Activated CD4-positive, CD25-positive, alpha-beta regulatory T cell treated with anti-CD3 and anti-CD28 coated beads, Interleukin-2, amount 50 U/mL, for 16 hours (primary cell): ENCODE measurements around the gene RAP1GAP2.
A peak's percentile ranks its signal among the peaks of the same experiment; 100 is the strongest.
"Not testable (repeated sequence)": the region's sequence is repeated elsewhere in the genome, so short reads cannot be mapped to it uniquely, and the experiment has no call there.

Source experiments
- DNase-seq: peaks from one replicate; pipeline ENCODE4 v3.0.0-alpha.2; 2020; ENCODE audit warnings: low read depth, low spot score

The RAP1GAP2 gene

DNA sequence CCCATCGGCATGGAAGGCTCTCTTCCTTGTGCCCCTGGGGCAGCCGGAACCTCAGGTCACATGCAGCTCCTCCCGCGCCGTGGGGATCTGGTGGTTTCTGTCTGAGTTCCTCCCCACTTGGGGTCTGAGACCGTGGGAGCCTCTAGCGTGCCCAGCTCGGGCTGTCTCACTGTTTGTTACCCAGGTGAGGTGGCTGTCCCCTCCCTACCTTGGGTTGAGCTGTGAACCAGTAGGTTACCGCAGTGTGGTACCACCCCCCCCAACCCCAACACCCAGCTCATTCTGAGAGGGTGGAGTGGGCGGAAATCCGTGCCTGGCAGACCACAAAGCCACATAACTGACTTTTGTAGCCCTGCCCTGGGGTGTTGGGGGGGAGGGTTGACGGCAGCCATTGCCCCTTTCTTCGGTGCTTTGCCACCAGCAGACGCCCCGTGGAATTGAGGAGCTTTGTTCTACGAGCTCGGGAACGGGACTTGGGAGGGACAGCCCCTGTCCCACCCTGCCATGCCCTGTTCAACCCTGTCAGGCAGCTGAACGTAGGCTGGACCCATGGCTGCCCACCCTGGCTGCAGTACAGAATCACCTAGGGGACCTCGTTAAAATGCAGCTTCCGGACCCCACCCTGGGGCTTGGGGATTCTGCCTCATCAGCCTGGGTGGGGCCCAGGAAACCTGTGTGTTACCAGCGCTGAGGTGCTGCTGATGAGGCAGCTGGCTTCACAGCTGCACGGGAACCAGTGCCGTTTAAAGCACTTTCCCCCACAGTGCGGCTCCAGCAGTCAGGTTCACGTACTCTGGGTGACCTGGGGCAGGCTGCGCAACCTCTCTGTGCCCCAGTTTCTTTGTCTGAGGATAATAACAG is 18.5 kb downstream of the RAP1GAP2 start:
- peak; percentile 88 for DNase-seq

DNA sequence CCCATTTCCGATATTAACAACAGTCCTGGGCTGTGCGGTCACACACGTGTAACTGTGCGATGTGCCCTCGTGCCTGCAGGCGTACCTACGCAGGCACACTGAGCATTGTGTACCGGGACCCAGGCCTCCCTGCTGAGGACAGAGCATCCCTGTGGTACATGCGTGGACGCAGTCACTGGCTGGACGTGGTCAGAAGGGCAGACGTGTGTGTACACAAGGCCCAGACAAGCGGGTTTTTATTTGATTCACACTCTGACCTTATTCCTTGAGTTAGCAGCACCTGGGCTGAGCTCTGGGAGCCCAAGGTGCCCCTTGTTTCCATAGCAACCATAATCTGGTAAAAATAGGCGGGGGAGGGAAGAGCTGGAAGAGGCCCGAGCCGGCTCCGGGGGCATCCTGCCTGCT is 19.5 kb downstream of the RAP1GAP2 start:
- DNase-seq, result no peak

GRCh38 chr17:2816688-2817087 is 20.4 kb downstream of the RAP1GAP2 start:
- DNase-seq, result no peak

DNA sequence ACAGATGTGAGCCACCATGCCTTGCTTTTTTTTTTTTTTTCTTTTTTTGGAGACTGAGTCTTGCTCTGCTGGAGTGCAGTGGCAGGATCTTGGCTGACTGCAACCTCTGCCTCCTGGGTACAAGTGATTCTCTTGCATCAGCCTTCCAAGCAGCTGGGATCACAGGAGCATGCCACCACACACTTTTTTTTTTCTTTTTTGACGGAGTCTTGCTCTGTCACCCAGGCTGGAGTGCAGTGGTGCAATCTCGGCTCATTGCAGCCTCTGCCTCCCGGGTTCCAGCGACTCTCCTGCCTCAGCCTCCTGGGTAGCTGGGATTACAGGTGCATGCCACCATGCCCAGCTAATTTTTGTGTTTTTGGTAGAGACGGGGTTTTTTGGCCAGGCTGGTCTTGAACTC is 23.1 kb downstream of the RAP1GAP2 start:
- DNase-seq, result not testable (repeated sequence)

DNA sequence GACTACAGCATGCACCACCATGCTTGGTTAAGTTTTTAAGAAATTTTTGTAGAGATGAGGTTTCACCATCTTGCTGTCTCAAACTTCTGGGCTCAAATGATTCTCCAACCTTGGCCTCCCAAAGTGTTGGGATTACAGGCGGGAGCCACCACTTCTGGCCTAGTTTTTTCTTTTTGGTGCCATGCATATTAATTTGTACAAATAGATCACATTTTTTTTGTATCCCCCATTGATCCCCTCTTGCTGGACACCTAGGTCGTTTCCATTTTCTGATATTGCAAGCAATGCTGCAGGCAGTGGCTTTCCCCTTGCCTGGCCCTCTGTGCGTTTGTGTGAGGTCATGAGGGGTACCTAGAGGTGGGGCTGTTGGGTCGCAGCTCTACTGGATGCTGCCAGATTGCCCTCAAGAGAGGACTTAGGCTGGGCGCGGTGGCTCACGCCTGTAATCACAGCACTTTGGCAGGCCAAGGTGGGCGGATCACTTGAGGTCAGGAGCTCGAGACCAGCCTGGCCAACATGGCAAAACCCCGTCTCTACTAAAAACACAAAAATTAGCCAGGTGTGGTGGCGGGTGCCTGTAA is 23.8 kb downstream of the RAP1GAP2 start:
- no peak for DNase-seq

DNA sequence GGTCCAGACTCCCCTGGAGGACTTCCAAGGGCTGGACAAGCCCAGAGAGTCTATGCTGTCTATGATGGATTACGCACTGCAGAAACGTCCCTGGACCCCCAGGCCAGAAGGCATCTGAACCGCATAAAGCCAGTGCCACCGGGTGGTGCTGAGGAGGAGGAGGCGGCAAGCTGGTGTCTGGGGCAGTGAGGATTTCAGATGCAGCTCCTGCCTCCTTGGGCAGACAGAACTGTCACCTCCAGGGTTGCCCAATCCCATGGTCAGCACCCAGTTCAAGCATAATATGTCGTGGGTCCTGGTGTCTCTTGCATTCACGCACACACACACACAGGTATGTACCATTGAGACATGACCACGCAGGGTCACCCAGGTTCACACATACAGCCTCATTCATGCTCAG is 25.6 kb downstream of the RAP1GAP2 start:
- DNase-seq, result no peak

DNA sequence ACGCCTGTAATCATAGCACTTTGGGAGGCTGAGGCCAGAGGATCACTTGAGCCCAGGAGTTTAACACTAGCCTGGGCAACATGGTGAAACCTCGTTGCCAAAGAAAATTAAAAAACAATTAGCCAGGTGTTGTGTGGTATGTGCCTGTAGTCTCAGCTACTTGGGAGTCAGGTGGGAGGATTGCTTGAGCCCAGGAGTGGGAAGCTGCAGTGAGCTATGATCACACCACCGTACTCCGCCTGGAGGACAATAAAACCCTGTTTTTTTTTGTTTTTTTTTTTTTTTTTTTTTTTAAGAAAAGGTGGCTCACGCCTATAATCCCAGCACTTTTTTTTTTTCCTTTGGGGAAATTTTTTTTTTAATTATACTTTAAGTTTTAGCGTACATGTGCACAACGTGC is 26.1 kb downstream of the RAP1GAP2 start:
- DNase-seq, result no peak

- no peak for DNase-seq
Measured at GRCh38 chr17:2825253-2825970, 29.2 kb downstream of the RAP1GAP2 start.

GRCh38 chr17:2828397-2829038 is 32.3 kb downstream of the RAP1GAP2 start:
- peak; percentile 64 for DNase-seq

DNA sequence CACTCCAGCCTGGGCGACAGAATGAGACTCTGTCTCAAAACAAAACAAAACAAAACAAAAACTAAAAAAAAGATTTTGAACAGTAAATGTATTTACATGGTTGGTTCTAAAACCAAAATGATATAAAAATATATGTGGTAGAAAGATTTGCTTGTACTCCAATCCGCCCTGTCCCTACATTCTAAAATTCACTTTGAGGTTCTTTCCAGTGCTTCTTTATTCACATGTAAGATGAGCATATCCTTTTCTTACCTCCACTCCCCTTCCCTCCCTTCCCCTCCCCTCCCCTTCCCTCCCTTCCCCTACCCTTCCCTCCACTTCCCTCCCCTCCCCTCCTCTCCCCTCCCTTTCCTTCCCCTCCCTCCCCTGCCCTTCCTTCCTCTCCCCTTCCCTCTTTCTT is 34.4 kb downstream of the RAP1GAP2 start:
- DNase-seq, result no peak

GRCh38 chr17:2835780-2836179 is 39.5 kb downstream of the RAP1GAP2 start:
- DNase-seq, result no peak

DNA sequence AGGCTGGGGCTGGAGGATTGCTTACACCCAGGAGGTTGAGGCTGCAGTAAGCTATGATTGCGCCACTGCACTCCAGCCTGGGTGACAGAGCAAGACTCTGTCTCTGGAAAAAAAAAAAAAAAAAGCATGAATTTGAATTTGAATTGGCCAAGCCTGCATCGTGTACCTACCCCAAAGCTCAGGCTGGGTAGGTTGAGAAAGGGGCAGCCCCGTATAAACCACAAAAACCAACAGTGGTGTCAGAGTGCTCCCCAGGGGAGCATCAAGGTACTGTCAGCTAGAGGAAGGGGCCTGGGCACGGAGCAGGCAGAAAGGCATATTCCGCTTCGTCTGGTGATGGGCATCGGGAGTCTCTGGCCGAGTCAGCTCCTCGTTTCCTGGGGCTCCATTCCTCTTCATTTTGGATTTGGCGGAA is 40.9 kb downstream of the RAP1GAP2 start:
- DNase-seq, result no peak

DNA sequence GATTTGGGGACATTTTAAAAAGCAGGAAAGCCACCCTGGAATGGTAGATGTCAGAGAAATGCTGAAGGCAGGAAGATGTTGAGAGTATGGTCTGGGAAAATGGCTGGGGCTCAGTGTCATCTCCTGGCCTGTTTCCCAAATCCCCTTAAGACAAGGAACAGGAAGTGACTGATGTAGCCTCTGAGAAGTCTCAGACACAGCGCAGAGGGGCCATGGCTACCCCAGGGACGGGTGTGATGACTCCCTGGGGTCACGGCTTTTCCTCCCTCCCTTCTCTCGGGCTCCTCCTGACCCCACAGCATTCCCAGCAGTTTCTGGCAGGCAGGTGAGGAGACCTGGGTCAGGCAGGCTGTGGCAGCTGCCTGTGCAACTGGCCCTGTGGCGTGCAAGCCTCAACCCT is 45.4 kb downstream of the RAP1GAP2 start:
- DNase-seq, result no peak

GRCh38 chr17:2842464-2842863 is 46.2 kb downstream of the RAP1GAP2 start:
- no peak for DNase-seq

DNA sequence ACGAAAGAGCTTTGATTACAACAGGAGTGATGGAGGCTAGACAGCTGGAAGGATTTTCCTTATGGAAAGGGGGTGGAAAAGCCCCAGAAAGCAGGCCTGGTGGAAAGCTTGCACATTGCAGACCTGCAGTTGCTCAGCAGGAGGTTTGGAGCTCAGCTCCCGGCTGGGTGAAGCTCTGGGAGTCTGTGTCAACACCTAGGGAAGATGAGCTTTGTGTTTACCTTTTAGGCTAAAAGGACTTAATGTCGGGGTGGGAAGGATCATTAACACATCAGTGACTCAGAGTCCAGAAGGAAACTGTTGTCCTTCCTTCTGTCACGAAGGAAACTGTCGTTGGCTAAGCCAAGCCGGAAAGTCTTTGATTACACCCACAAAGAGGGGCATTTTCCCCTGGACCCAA is 48.2 kb downstream of the RAP1GAP2 start:
- no peak for DNase-seq

- no peak for DNase-seq
Measured at GRCh38 chr17:2847381-2848333, 51.4 kb downstream of the RAP1GAP2 start.

DNA sequence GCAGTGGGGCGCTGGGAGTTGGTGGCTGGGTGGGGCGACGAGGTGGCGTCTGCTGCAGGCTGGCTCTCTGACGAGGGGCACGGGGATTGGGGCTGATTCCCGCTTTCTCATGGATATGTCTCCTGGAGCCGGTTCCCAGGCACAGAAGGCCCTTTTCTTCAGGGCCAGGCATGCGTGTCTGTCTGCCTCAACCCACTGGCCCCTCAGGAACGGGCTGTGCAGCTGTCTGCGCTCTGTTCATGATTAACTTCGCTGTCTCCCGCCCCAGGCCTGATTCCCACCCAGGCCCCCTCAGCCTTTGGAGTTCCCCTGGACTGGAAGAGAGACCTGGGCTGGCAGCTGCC is 53.1 kb downstream of the RAP1GAP2 start:
- no peak for DNase-seq

DNA sequence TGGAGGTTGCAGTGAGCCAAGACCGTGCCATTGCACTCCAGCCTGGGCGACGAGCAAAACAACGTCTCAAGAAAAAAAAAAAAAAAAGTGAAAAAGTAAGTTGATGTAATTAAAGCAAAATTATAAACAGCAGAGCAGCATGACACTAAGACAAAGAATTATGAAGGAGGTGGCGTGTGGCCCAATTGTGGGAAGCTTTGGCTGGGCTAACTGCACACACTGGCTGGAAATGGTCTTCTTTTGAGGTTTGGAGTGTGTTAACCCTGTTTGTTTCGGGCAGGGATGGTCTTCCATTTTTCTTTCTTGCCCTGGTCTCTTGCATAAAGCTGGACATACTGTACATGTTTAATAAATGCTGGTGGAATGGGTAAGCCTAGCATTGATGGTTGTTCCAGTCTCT is 54.8 kb downstream of the RAP1GAP2 start:
- no peak for DNase-seq

DNA sequence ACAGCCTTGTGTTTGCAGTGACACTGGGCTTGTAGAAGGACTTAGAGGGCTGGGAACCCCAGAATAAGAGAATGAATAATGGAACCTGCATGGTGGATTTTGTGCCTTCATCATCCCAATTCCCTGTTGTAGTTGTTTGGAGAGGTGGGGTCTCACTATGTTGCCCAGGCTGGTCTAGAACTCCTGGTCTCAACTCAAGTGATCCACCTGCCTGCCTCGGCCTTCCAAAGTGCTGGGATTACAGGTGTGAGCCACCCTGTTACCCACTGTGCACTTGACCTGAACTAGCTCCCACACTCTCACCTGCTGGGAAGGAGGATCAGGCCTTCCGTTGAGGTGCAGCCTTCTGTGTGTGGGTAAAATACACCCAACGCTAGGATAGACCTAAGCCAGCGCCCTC is 55.4 kb downstream of the RAP1GAP2 start:
- DNase-seq, result no peak

DNA sequence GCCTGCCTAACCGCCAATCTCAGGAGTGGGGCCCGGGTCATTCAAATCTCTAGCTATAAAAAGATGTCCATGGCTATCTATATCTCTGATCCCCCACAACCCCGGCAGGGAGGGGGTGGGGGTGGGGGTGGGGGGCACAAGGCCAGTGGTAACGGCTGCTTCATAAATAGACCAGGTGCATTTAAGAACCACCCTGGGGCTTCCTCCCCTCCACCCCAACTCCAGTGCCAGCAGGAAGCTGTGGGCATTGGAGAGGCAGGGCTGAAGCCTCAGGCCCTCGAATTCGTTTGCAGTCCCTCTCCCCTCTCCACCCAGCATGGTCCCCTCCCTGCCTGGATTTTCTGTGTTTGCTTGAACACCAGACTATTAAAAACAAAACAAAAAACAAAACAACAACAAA is 56.0 kb downstream of the RAP1GAP2 start:
- DNase-seq, result no peak

DNA sequence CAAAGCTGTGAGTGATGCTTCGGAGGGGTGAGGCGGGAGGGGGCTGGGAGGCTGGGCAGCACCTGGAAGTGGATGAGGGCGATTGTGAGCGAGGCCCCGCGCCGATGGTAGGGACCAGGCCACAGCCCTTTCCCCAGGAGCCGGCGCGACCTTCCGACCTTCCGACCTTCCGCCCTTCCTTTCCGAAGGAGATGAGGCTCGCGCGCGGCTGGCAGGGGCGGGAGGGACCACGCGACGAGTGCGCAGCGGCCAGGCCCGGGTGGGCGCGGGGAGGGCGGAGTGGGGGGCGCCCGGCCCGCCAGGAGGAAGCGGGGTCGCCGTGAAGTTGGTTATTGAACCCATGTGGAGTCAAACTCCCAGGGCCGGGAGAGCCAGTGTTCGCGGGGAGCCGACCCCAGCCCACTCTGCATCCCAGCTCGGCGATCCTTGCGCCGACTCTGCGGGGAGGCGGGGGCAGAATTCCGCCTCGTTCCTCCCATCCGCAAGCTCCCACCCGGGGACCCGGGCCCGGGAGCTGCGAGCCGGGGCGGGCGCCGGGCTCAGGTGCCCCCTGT is 56.6 kb downstream of the RAP1GAP2 start:
- no peak for DNase-seq
